ENCODE measurements around the gene TRAF2. TPM values are rescaled to one million over a fixed set of nuclear protein-coding genes. Genes with fewer than 3 reads are reported as not detected.

Gene TRAF2
- total RNA-seq, 1 donor from 2014 or later = 5.3 TPM

DNA sequence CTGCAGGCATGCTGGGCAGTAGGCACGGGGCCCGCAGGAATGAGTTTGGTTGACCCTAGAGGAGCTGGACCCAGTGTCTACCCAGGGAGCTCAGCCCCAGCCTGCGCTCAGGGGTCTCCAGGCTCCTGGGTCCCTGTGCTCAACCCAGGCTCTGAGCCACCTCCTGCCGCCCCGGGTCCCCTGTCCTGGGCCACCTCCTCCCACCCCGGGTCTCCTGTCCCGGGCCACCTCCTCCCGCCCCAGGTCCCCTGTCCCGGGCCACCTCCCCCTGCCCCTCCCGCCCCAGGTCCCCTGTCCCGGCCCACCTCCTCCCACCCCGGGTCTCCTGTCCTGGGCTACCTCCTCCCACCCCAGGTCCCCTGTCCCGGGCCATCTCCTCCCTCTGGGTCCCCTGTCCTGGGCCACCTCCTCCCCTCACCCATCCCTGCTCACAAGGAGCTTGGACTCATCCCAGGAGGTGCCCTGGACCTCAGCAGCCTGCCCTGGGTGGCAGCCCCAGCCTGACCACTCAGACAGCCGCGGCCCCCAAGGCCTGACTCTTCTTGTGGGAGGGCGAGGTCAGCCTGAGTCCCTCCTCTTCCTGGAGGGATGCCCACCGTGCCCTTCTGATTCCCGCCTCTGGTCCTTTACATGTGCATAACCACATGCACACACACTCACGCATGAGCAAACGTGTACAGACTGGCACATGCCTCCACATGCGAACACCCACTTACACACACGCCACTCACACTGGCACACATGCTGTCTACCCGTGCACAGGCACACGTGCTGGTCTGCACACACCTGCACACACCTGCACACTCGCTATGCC lies 68.2 kb downstream of the TRAF2 start:
- no peak overlapping the region for H3K4me3 ChIP-seq (ENCODE audit: low read depth, low read length)
- FAIRE-seq (no peak), DNase-seq (ENCODE audit: low read depth) (no peak)
- TF ChIP-seq, protein P1, sequence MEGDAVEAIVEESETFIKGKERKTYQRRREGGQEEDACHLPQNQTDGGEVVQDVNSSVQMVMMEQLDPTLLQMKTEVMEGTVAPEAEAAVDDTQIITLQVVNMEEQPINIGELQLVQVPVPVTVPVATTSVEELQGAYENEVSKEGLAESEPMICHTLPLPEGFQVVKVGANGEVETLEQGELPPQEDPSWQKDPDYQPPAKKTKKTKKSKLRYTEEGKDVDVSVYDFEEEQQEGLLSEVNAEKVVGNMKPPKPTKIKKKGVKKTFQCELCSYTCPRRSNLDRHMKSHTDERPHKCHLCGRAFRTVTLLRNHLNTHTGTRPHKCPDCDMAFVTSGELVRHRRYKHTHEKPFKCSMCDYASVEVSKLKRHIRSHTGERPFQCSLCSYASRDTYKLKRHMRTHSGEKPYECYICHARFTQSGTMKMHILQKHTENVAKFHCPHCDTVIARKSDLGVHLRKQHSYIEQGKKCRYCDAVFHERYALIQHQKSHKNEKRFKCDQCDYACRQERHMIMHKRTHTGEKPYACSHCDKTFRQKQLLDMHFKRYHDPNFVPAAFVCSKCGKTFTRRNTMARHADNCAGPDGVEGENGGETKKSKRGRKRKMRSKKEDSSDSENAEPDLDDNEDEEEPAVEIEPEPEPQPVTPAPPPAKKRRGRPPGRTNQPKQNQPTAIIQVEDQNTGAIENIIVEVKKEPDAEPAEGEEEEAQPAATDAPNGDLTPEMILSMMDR (IDR thresholded peaks at IDR 0.05; ENCODE audit: insufficient read depth, low read length, severe bottlenecking) = no peak
- no peaks in the 10 kb centered on the region for H3K36me3 ChIP-seq (ENCODE audit: control insufficient read depth, insufficient read depth, low read length)
- H3K27me3 ChIP-seq (ENCODE audit: control insufficient read depth, insufficient read depth, low read length) = no peaks in the 10 kb centered on the region

DNA sequence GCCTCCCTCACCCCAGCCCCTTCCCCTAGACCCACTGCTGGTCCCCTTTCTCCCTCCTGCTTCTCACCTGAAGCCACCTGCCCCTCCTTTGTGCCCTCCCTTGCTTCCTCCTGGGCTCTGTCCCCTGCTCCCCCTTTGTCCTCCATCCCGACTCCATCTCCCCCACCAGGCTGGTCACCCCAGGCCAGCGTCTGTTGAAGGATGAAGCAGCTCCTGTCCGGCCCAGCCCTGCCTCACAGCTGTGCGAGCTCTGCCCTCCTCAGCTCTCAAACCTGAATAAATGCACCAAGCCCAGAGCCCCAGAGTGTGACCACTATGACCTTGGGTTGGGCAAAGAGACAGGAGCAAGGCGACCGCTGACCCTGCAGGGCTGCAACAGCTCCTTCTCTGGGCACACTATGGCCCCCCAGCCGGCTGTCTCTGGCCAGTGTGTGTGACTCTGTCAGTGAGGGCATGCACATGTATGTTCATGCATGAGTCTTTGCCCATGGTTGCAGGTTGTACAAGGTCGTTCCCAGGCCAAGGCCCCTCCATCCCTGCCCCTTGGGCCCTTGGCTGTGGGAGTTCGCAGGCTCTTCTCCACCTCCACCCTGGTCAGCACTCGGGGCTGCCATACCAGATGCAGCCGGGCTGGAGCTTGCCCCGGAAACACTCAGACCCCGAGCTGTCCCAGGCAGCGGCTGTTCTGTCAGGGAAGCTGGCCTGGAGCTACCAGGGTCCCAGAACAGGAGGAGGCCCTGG lies 69.1 kb downstream of the TRAF2 start:
- Histone ChIP-seq H3K27me3 (ENCODE audit: control insufficient read depth, insufficient read depth, low read length) (no peaks in the 10 kb centered on the region), H3K36me3 (ENCODE audit: control insufficient read depth, insufficient read depth, low read length) (no peaks in the 10 kb centered on the region), H3K4me3 (ENCODE audit: low read depth, low read length) (no peak overlapping the region)
- TF ChIP-seq, protein P1 (IDR thresholded peaks at IDR 0.05; ENCODE audit: insufficient read depth, low read length, severe bottlenecking) = no peak
- DNase-seq (ENCODE audit: low read depth) = no peak
- FAIRE-seq = no peak

DNA sequence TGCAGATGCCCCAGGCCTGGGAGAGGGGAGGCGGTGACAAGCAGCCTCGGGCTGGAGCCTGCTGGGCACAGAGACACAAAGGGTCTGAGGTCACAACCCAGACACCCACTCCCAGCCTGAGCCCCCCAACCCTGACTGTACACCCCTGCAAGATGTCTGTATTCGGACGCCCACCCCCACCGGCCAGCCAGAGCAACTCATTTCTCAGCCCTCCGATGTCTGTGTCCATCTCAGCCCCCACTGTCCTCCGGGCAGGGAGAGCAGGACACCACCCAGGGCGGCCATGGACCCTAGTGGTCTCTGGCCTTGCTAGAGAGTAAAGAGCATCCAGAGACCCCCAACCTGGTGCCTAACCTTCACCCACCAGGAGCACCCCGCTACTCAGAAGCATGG lies 69.6 kb downstream of the TRAF2 start:
- H3K4me3 ChIP-seq (ENCODE audit: low read depth, low read length) = no peak overlapping the region
- FAIRE-seq = no peak
- peaks cover under 1% of the 10 kb centered on the region for H3K27me3 ChIP-seq (ENCODE audit: control insufficient read depth, insufficient read depth, low read length)
- TF ChIP-seq, protein P1 (IDR thresholded peaks at IDR 0.05; ENCODE audit: insufficient read depth, low read length, severe bottlenecking) = no peak
- DNase-seq (ENCODE audit: low read depth) = no peak
- no peaks in the 10 kb centered on the region for H3K36me3 ChIP-seq (ENCODE audit: control insufficient read depth, insufficient read depth, low read length)

DNA sequence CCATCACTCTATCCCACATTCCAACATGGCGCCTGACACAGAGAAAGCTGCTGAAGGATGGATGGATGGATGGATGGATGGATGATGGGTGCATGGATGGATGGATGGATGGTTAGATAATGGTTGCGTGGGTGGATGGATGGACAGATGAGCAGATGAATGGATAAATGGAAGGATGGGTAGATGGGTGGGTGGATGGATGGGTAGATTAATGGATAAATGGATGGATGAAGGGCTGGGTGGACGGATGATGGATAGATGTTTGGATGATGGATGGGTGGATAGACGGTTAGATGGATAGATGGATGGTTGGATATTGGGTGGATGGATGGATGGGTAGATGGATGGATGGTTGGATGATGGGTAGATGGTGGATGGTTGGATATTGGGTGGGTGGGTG lies 70.3 kb downstream of the TRAF2 start:
- H3K4me3 ChIP-seq (ENCODE audit: low read depth, low read length) = no peak overlapping the region
- no peak for FAIRE-seq
- DNase-seq (ENCODE audit: low read depth) = no peak
- no peaks in the 10 kb centered on the region for H3K36me3 ChIP-seq (ENCODE audit: control insufficient read depth, insufficient read depth, low read length)
- peaks cover 3% of the 10 kb centered on the region for H3K27me3 ChIP-seq (ENCODE audit: control insufficient read depth, insufficient read depth, low read length)
- TF ChIP-seq, protein P1 (IDR thresholded peaks at IDR 0.05; ENCODE audit: insufficient read depth, low read length, severe bottlenecking) = no peak

DNA sequence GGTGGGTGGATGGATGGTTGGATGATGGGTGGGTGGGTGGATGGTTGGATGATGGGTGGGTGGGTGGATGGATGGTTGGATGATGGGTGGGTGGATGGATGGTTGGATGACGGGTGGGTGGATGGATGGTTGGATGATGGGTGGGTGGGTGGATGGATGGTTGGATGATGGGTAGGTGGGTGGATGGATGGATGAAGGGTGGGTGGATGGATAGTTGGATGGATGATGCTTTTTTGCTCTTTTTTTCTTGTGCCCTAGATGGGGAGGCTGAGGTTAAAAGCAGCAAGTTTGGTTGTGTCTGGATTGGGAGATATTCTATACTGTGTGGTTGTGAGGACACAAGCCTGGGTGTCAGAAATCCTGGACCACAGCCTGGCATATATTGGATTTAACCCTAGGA lies 71.1 kb downstream of the TRAF2 start:
- H3K36me3 ChIP-seq (ENCODE audit: control insufficient read depth, insufficient read depth, low read length) = no peaks in the 10 kb centered on the region
- no peak for FAIRE-seq
- no peak for DNase-seq (ENCODE audit: low read depth)
- H3K4me3 ChIP-seq (ENCODE audit: low read depth, low read length) = no peak overlapping the region
- TF ChIP-seq, protein P1 (IDR thresholded peaks at IDR 0.05; ENCODE audit: insufficient read depth, low read length, severe bottlenecking) = no peak
- H3K27me3 ChIP-seq (ENCODE audit: control insufficient read depth, insufficient read depth, low read length) = peaks cover 3% of the 10 kb centered on the region
